ENCODE data around the gene SERPINA12.

The SERPINA12 gene

GRCh38 chr14:94476023-94476422 lies 33.2 kb downstream of the SERPINA12 start, which contains the start of gene SERPINA9:
Gene SERPINA9 (minus strand): TSS chr14:94476197. CDS start chr14:94469840, 6,357 bp downstream.
- Mint-ChIP-seq H3K27me3 (ENCODE audit: low read depth, poor library complexity) (peaks cover 18% of the 10 kb centered on the region), H3K9me3 (peaks cover 38% of the 10 kb centered on the region), H3K36me3 (ENCODE audit: low read depth) (peaks cover 7% of the 10 kb centered on the region), H3K4me3 (no peak within 1 kb of the TSS), H3K27ac (no peak within 1 kb of the TSS), H3K4me1 (peaks cover 9% of the 10 kb centered on the region)
- DNase-seq = no peak
- no peak for TF ChIP-seq CTCF (IDR thresholded peaks at IDR 0.05)

GRCh38 chr14:94474581-94475031 lies 34.7 kb downstream of the SERPINA12 start:
- Mint-ChIP-seq H3K27ac (no peak overlapping the region), H3K36me3 (ENCODE audit: low read depth) (peaks cover 7% of the 10 kb centered on the region), H3K9me3 (peaks cover 24% of the 10 kb centered on the region), H3K4me1 (no peaks in the 10 kb centered on the region), H3K4me3 (no peak overlapping the region), H3K27me3 (ENCODE audit: low read depth, poor library complexity) (peaks cover 19% of the 10 kb centered on the region)
- no peak for TF ChIP-seq CTCF (IDR thresholded peaks at IDR 0.05)
- DNase-seq = no peak

- H3K27ac Mint-ChIP-seq = no peak overlapping the region
- TF ChIP-seq CTCF (IDR thresholded peaks at IDR 0.05) = no peak
- peaks cover 17% of the 10 kb centered on the region for H3K9me3 Mint-ChIP-seq
- H3K36me3 Mint-ChIP-seq (ENCODE audit: low read depth) = peaks cover 5% of the 10 kb centered on the region
- no peak overlapping the region for H3K4me3 Mint-ChIP-seq
- peaks cover 14% of the 10 kb centered on the region for H3K27me3 Mint-ChIP-seq (ENCODE audit: low read depth, poor library complexity)
- H3K4me1 Mint-ChIP-seq = no peaks in the 10 kb centered on the region
- DNase-seq = no peak
Measured at GRCh38 chr14:94473666-94474410, 35.4 kb downstream of the SERPINA12 start.

- Mint-ChIP-seq H3K27ac (no peak overlapping the region), H3K4me3 (no peak overlapping the region), H3K27me3 (ENCODE audit: low read depth, poor library complexity) (peaks cover 14% of the 10 kb centered on the region), H3K4me1 (no peaks in the 10 kb centered on the region), H3K9me3 (peaks cover 7% of the 10 kb centered on the region), H3K36me3 (ENCODE audit: low read depth) (no peaks in the 10 kb centered on the region)
- TF ChIP-seq CTCF (IDR thresholded peaks at IDR 0.05) = no peak
- no peak for DNase-seq
Measured at GRCh38 chr14:94472842-94473241, 36.4 kb downstream of the SERPINA12 start.

- H3K4me3 Mint-ChIP-seq = no peak overlapping the region
- H3K27ac Mint-ChIP-seq = no peak overlapping the region
- peaks cover 26% of the 10 kb centered on the region for H3K27me3 Mint-ChIP-seq (ENCODE audit: low read depth, poor library complexity)
- H3K9me3 Mint-ChIP-seq = peaks cover 5% of the 10 kb centered on the region
- no peak for DNase-seq
- no peaks in the 10 kb centered on the region for H3K36me3 Mint-ChIP-seq (ENCODE audit: low read depth)
- H3K4me1 Mint-ChIP-seq = no peaks in the 10 kb centered on the region
- no peak for TF ChIP-seq CTCF (IDR thresholded peaks at IDR 0.05)
Measured at GRCh38 chr14:94471045-94471444, 38.2 kb downstream of the SERPINA12 start.

- Mint-ChIP-seq H3K4me1 (no peaks in the 10 kb centered on the region), H3K4me3 (no peak overlapping the region), H3K36me3 (ENCODE audit: low read depth) (no peaks in the 10 kb centered on the region), H3K27me3 (ENCODE audit: low read depth, poor library complexity) (peaks cover 31% of the 10 kb centered on the region), H3K9me3 (peaks cover 9% of the 10 kb centered on the region), H3K27ac (no peak overlapping the region)
- TF ChIP-seq CTCF (IDR thresholded peaks at IDR 0.05) = no peak
- no peak for DNase-seq
Measured at GRCh38 chr14:94470311-94470710, 39.0 kb downstream of the SERPINA12 start.
